GM12878 (cell line): ENCODE results near the gene AXIN1. TPM values are rescaled to one million over a fixed set of nuclear protein-coding genes. Genes with fewer than 3 reads are reported as not detected.

Experiments used
- ATAC-seq: fragments of 200-7000 bp; cut with Tn5 transposase; 3 replicates; pipeline ENCODE4 v1.9.1; 2020; ENCODE audit warnings: mild to moderate bottlenecking, moderate library complexity
- BruUV-seq: library from RNA; stranded (reverse); fragments of 400-500 nt; replicated peaks from 2 replicates; lab custom pipeline; 2021; lab: Mats Ljungman, UMichigan
- CTCF ChIA-PET: fragments of 300-600 bp; sonication (Branson Sonifier 250); formaldehyde crosslinking; extraction: SDS; loops from one replicate; lab custom pipeline; 2021; ENCODE audit warnings: inconsistent platforms; lab: Yijun Ruan, JAX
- POLR2A ChIA-PET: fragments of 350-600 bp; formaldehyde crosslinking; extraction: SDS; loops from one replicate; lab custom pipeline; 2021; ENCODE audit warnings: inconsistent platforms; lab: Charles Lee
- RAD21 ChIA-PET: fragments of 300-600 bp; sonication (Branson Sonifier 250); formaldehyde crosslinking; loops from one replicate; lab custom pipeline; 2023; ENCODE audit warnings: antibody characterized with exemption; ENCODE audit not compliant: unreplicated experiment; lab: Charles Lee
- SMC1A ChIA-PET: fragments of 300-600 bp; sonication (Branson Sonifier 250); formaldehyde crosslinking; loops from one replicate; lab custom pipeline; 2023; ENCODE audit not compliant: unreplicated experiment, uncharacterized antibody; lab: Charles Lee
- DNase-seq: peaks from one replicate; pipeline ENCODE4 v3.0.0-alpha.2; 2011; ENCODE audit warnings: low read depth, low spot score
- FAIRE-seq: peaks from 3 replicates; lab custom pipeline; 2011; peaks lifted over from hg19 to GRCh38; lab: Jason Lieb, UNC
- H2AFZ ChIP-seq: 2 replicates; pipeline ENCODE4 v1.6.0; 2011; ENCODE audit warnings: low read depth, low read length, control low read depth; ENCODE audit not compliant: control insufficient read depth
- H3K27ac ChIP-seq: 2 replicates; pipeline ENCODE4 v1.5.1; 2011; ENCODE audit warnings: control low read depth; ENCODE audit not compliant: control insufficient read depth, insufficient read depth
- H3K27me3 ChIP-seq, 2 experiments: replicated peaks in 1 of 2; 2 replicates each; pipeline versions ENCODE4 v1.6.0 to v1.6.1; 2011; ENCODE audit warnings: low read length in 1 of 2; ENCODE audit not compliant: control insufficient read depth in 2 of 2, insufficient read depth in 2 of 2
- H3K36me3 ChIP-seq, 2 experiments: 2 replicates each; pipeline ENCODE4 v1.5.1; 2011; ENCODE audit warnings: low read length in 1 of 2; ENCODE audit not compliant: control insufficient read depth in 2 of 2, insufficient read depth in 2 of 2
- H3K4me1 ChIP-seq: 2 replicates; pipeline ENCODE4 v1.6.1; 2011; ENCODE audit warnings: mild to moderate bottlenecking, low read length, moderate library complexity, mixed read lengths; ENCODE audit not compliant: control insufficient read depth, insufficient read depth
- H3K4me2 ChIP-seq: 2 replicates; pipeline ENCODE4 v1.6.0; 2011; ENCODE audit warnings: control low read depth; ENCODE audit not compliant: control insufficient read depth, insufficient read depth
- H3K4me3 ChIP-seq: fragments of 200-600 bp; sonication (generic); 2 replicates; pipeline ENCODE4 v1.5.1; 2016
- H3K79me2 ChIP-seq: 2 replicates; pipeline ENCODE4 v1.6.0; 2011; ENCODE audit warnings: low read length; ENCODE audit not compliant: control insufficient read depth, insufficient read depth
- H3K9ac ChIP-seq: 2 replicates; pipeline ENCODE4 v1.8.0; 2011; ENCODE audit warnings: low read length, control low read depth, mixed read lengths; ENCODE audit not compliant: control insufficient read depth, insufficient read depth
- H3K9me3 ChIP-seq: replicated peaks from 3 replicates; pipeline ENCODE4 v1.5.1; 2011; ENCODE audit warnings: mild to moderate bottlenecking, low read length; ENCODE audit not compliant: control insufficient read depth, insufficient read depth
- H4K20me1 ChIP-seq: 2 replicates; pipeline ENCODE4 v1.6.0; 2011; ENCODE audit not compliant: control insufficient read depth, insufficient read depth
- ASH2L ChIP-seq: fragments of 300-600, 200-600 bp; sonication (generic); IDR thresholded peaks from 2 replicates; pipeline ENCODE4 v1.6.1; 2017; ENCODE audit warnings: low read depth, mild to moderate bottlenecking, borderline replicate concordance
- IRF3 ChIP-seq: fragments of 450-650 bp; IDR thresholded peaks from 2 replicates; pipeline ENCODE4 v1.6.1; 2014; ENCODE audit warnings: mild to moderate bottlenecking
- MEF2A ChIP-seq: IDR thresholded peaks from 2 replicates; pipeline ENCODE4 v1.6.1; 2011; ENCODE audit warnings: low read depth, mild to moderate bottlenecking, low read length, moderate library complexity; ENCODE audit not compliant: insufficient read depth
- MEF2B ChIP-seq: fragments of 450-650 bp; IDR thresholded peaks from 2 replicates; pipeline ENCODE4 v1.6.1; 2018; ENCODE audit warnings: mild to moderate bottlenecking, moderate library complexity; ENCODE audit not compliant: partially characterized antibody, poor library complexity, severe bottlenecking
- NKRF ChIP-seq: fragments of 450-650 bp; conservative IDR thresholded peaks from 2 replicates; pipeline ENCODE4 v1.6.1; 2017; ENCODE audit warnings: mild to moderate bottlenecking, moderate library complexity
- POLR2A ChIP-seq: IDR thresholded peaks from 2 replicates; pipeline ENCODE4 v1.6.1; 2011; ENCODE audit warnings: low read depth, mild to moderate bottlenecking, low read length
- RB1 ChIP-seq: fragments of 450-650 bp; formaldehyde crosslinking; IDR thresholded peaks from 2 replicates; pipeline ENCODE4 v1.6.1; 2017; ENCODE audit warnings: mild to moderate bottlenecking, borderline replicate concordance
- ZBED1 ChIP-seq: IDR thresholded peaks from 2 replicates; pipeline ENCODE4 v1.6.1; 2016; ENCODE audit warnings: borderline replicate concordance
- ZBTB11 ChIP-seq: fragments of 450-650 bp; formaldehyde crosslinking; IDR thresholded peaks from 2 replicates; pipeline ENCODE4 v1.5.0; 2022; ENCODE audit warnings: mild to moderate bottlenecking, missing genetic modification characterization
- ZBTB33 ChIP-seq: fragments of 450-650 bp; IDR thresholded peaks from 2 replicates; pipeline ENCODE4 v1.6.1; 2017; ENCODE audit warnings: mild to moderate bottlenecking
- ZZZ3 ChIP-seq: IDR thresholded peaks from 2 replicates; pipeline ENCODE4 v1.6.1; 2011; ENCODE audit warnings: low read depth; ENCODE audit not compliant: control insufficient read depth, insufficient read length
- WGBS: methylation state at CpG from one replicate; pipeline ENCODE4 v1.1.6; 2016; ENCODE audit warnings: low lambda C conversion rate; ENCODE audit not compliant: insufficient replicate concordance, insufficient coverage; ENCODE audit errors: missing lambda C conversion rate; 5-methylcytosine and 5-hydroxymethylcytosine counted together
- in situ Hi-C: fragments of 300-500 bp; cut with MboI; formaldehyde crosslinking; loops from 9 replicates; pipeline ENCODE4 v1.14.3; 2018; ENCODE audit warnings: mixed read lengths
- intact Hi-C: fragments of 100-400 bp; cut with micrococcal nuclease; formaldehyde crosslinking; loops from one replicate; pipeline ENCODE4 v1.14.2; 2022; ENCODE audit not compliant: unreplicated experiment
- polyA plus RNA-seq, 11 experiments: library from polyadenylated mRNA; depleted of rRNA in 4 of 11; unstranded in 6 of 11; stranded (reverse) in 5 of 11; fragments of >200 nt; fragmentation: Nextera tagmentation in 4 of 11; fragmentation: Illumina TruSeq in 1 of 11; extraction: Ambion mirVana in 4 of 11; extraction: Trizol in 1 of 11; gene quantifications; 1 replicate in 1 of 11; 2 replicates in 10 of 11; pipeline versions ENCODE4 v1.2.1 to v1.2.3, GENCODE V29; 2011 to 2016; ENCODE audit warnings: inconsistent platforms in 2 of 11, missing spikeins in 2 of 11, low read depth in 1 of 11
- total RNA-seq, 4 experiments: library from RNA; depleted of rRNA in 3 of 4; stranded (reverse); fragments of >200 nt in 3 of 4; fragmentation: Illumina TruSeq in 1 of 4; extraction: Trizol in 1 of 4; gene quantifications; 2 replicates each; pipeline versions ENCODE4 v1.2.1 to v1.2.3, GENCODE V29; 2013 to 2021

AXIN1 gene
- total and polyA plus RNA-seq, 10 of the 15 experiments (the other 5 are each of a cell fraction or from before 2014, with no cell fraction given), result 0.26 to 27.1 (median 7.7) TPM

- Histone ChIP-seq H3K4me2 (no peak overlapping the region), H3K79me2 (no peaks in the 10 kb centered on the region; the same call in 1 of the 2 replicates)
- in situ Hi-C loops, result no loop called here
- TF ChIP-seq POLR2A, result no peak
- TF ChIP-seq MEF2B, result no peak
- TF ChIP-seq IRF3, result no peak
- TF ChIP-seq ASH2L, result no peak
- no peak for TF ChIP-seq ZBTB11 (CRISPR knock-in tag)
- TF ChIP-seq RB1, result no peak
- TF ChIP-seq NKRF, result no peak
- no peak for TF ChIP-seq MEF2A
- no peak for TF ChIP-seq ZZZ3
- no peak for TF ChIP-seq ZBTB33
- TF ChIP-seq ZBED1, result no peak
- TF ChIP-seq, all 136 proteins: peak for 0
- Histone ChIP-seq H3K4me1 (peaks cover 4% of the 10 kb centered on the region; the same call in 1 of the 2 replicates), H3K9me3 (no peaks in the 10 kb centered on the region), H4K20me1 (no peaks in the 10 kb centered on the region), H3K27me3 (no peaks in the 10 kb centered on the region), H3K27ac (no peak overlapping the region), H3K36me3 (no peaks in the 10 kb centered on the region; a peak in 1 of 4 replicates), H2AFZ (no peak overlapping the region), H3K4me3 (no peak overlapping the region), H3K9ac (no peak overlapping the region)
- ChIA-PET POLR2A (interaction anchor here (0.5 to 1.3 kb wide), 3 partner anchors 7 to 1706 kb away, joined by 3 to 4 read pairs (median 4); partner anchors contain the start of gene FAM234A), SMC1A (interaction anchor here (1.4 to 1.6 kb wide), 2 partner anchors 9 to 14 kb away, joined by 6 to 8 read pairs; no protein-coding TSS in a partner anchor), CTCF (interaction anchor here (1.0 kb wide), 1 partner anchor 10 kb away, joined by 4 read pairs; no protein-coding TSS in a partner anchor), RAD21 (interaction anchor here (1.6 kb wide), 1 partner anchor 14 kb away, joined by 4 read pairs; the partner anchor contains the start of gene FAM234A)
- ATAC-seq (no peak), DNase-seq (no peak), FAIRE-seq (no peak)
- BruUV-seq, result no TSS peak
- 78% methylated on average over 12 of the region's 12 CpGs for WGBS
- intact Hi-C loops, result no loop called here
Observed at GRCh38 chr16:249431-249830, 103.1 kb downstream of the AXIN1 start.
